ENCODE measurements around the gene PHF13. TPM values are rescaled to one million over a fixed set of nuclear protein-coding genes. Genes with fewer than 3 reads are reported as not detected.
A peak's percentile ranks its signal among the peaks of the same experiment; 100 is the strongest.

The PHF13 gene
- total and polyA plus RNA-seq, 2 experiments from 2014 or later, result 9.6 to 11.4 TPM

GRCh38 chr1:6631058-6631457 is 17.5 kb downstream of the PHF13 start:
- Histone ChIP-seq H3K4me1 (ENCODE audit: insufficient read depth) (peaks cover 5% of the 10 kb centered on the region), H3K4me2 (no peak overlapping the region), H3K36me3 (replicated peaks; ENCODE audit: insufficient read depth, low read depth) (no peaks in the 10 kb centered on the region), H3K9me3 (ENCODE audit: low read depth) (no peaks in the 10 kb centered on the region), H2AFZ (no peak overlapping the region), H3K27ac (no peak overlapping the region), H3K27me3 (no peaks in the 10 kb centered on the region), H3K9me2 (replicated peaks; ENCODE audit: insufficient read depth) (no peaks in the 10 kb centered on the region), H4K20me1 (ENCODE audit: insufficient read depth, poor library complexity, severe bottlenecking) (peaks cover 4% of the 10 kb centered on the region), H3K4me3 (no peak overlapping the region), H3K79me2 (peaks cover 28% of the 10 kb centered on the region)
- TF ChIP-seq EZH2phosphoT487 (IDR thresholded peaks at IDR 0.05; ENCODE audit: low read depth, severe bottlenecking, unreplicated experiment), result no peak
- TF ChIP-seq EZH2 (IDR thresholded peaks at IDR 0.05; ENCODE audit: borderline replicate concordance), result no peak
- no peak for TF ChIP-seq CTCF (IDR thresholded peaks at IDR 0.05; ENCODE audit: poor library complexity)
- DNase-seq (ENCODE audit: low spot score), result no peak
- WGBS (ENCODE audit: low lambda C conversion rate, missing lambda C conversion rate), result 96% methylated on average over 8 of the region's 8 CpGs

- Histone ChIP-seq H2AFZ (no peak overlapping the region), H3K27me3 (no peaks in the 10 kb centered on the region), H3K4me2 (no peak overlapping the region), H4K20me1 (ENCODE audit: insufficient read depth, poor library complexity, severe bottlenecking) (no peaks in the 10 kb centered on the region), H3K36me3 (replicated peaks; ENCODE audit: insufficient read depth, low read depth) (no peaks in the 10 kb centered on the region), H3K4me3 (no peak overlapping the region), H3K9me2 (replicated peaks; ENCODE audit: insufficient read depth) (no peaks in the 10 kb centered on the region), H3K4me1 (ENCODE audit: insufficient read depth) (no peaks in the 10 kb centered on the region), H3K79me2 (peaks cover 10% of the 10 kb centered on the region), H3K27ac (no peak overlapping the region), H3K9me3 (ENCODE audit: low read depth) (no peaks in the 10 kb centered on the region)
- DNase-seq (ENCODE audit: low spot score), result no peak
- TF ChIP-seq CTCF (IDR thresholded peaks at IDR 0.05; ENCODE audit: poor library complexity), result no peak
- TF ChIP-seq EZH2 (IDR thresholded peaks at IDR 0.05; ENCODE audit: borderline replicate concordance), result no peak
- no peak for TF ChIP-seq EZH2phosphoT487 (IDR thresholded peaks at IDR 0.05; ENCODE audit: low read depth, severe bottlenecking, unreplicated experiment)
- 91% methylated on average over 30 of the region's 30 CpGs for WGBS (ENCODE audit: low lambda C conversion rate, missing lambda C conversion rate)
Measured at GRCh38 chr1:6632588-6633514, 19.3 kb downstream of the PHF13 start.

- H4K20me1 ChIP-seq (ENCODE audit: insufficient read depth, poor library complexity, severe bottlenecking), result no peaks in the 10 kb centered on the region
- 83% methylated on average over 29 of the region's 29 CpGs for WGBS (ENCODE audit: low lambda C conversion rate, missing lambda C conversion rate)
- H3K27me3 ChIP-seq, result no peaks in the 10 kb centered on the region
- no peaks in the 10 kb centered on the region for H3K36me3 ChIP-seq (replicated peaks; ENCODE audit: insufficient read depth, low read depth)
- no peaks in the 10 kb centered on the region for H3K9me2 ChIP-seq (replicated peaks; ENCODE audit: insufficient read depth)
- H2AFZ ChIP-seq, result no peak overlapping the region
- no peaks in the 10 kb centered on the region for H3K9me3 ChIP-seq (ENCODE audit: low read depth)
- H3K79me2 ChIP-seq, result no peaks in the 10 kb centered on the region
- peak; percentile 67 for DNase-seq (ENCODE audit: low spot score)
- TF ChIP-seq CTCF (IDR thresholded peaks at IDR 0.05; ENCODE audit: poor library complexity) (peak; percentile 51), EZH2 (IDR thresholded peaks at IDR 0.05; ENCODE audit: borderline replicate concordance) (no peak)
- no peak overlapping the region for H3K4me3 ChIP-seq
- H3K4me2 ChIP-seq, result no peak overlapping the region
- H3K4me1 ChIP-seq (ENCODE audit: insufficient read depth), result no peaks in the 10 kb centered on the region
- H3K27ac ChIP-seq, result no peak overlapping the region
Measured at GRCh38 chr1:6634371-6635052, 21.0 kb downstream of the PHF13 start.
